Neuronal stem cell (in vitro differentiated cells): ENCODE results near the gene ABCB4.

ENCODE experiments used
- DNase-seq: peaks from one replicate; pipeline ENCODE4 v3.0.0-alpha.2; 2013; ENCODE audit warnings: low spot score
- H2AFZ ChIP-seq: one replicate; pipeline ENCODE4 v1.6.1; 2013; ENCODE audit warnings: mild to moderate bottlenecking, low read length, inconsistent platforms
- H2AK5ac ChIP-seq: 2 replicates; pipeline ENCODE4 v1.6.1; 2013; ENCODE audit warnings: low read depth, mild to moderate bottlenecking, inconsistent platforms, low read length, moderate library complexity, mixed read lengths
- H2BK120ac ChIP-seq: 2 replicates; pipeline ENCODE4 v1.6.1; 2013; ENCODE audit warnings: low read depth, mild to moderate bottlenecking, inconsistent platforms, low read length, moderate library complexity, mixed read lengths
- H2BK12ac ChIP-seq: one replicate; pipeline ENCODE4 v1.6.1; 2013; ENCODE audit warnings: low read length, inconsistent platforms
- H2BK15ac ChIP-seq: 2 replicates; pipeline ENCODE4 v1.6.1; 2013; ENCODE audit warnings: mild to moderate bottlenecking, low read length, inconsistent platforms, mixed read lengths
- H2BK5ac ChIP-seq: one replicate; pipeline ENCODE4 v1.6.1; 2013; ENCODE audit warnings: inconsistent platforms, mild to moderate bottlenecking, low read length, moderate library complexity
- H3K14ac ChIP-seq: one replicate; pipeline ENCODE4 v1.6.1; 2013; ENCODE audit warnings: low read length, inconsistent platforms
- H3K18ac ChIP-seq: 2 replicates; pipeline ENCODE4 v1.6.1; 2013; ENCODE audit warnings: low read length, inconsistent platforms
- H3K23ac ChIP-seq: 2 replicates; pipeline ENCODE4 v1.6.1; 2013; ENCODE audit warnings: low read depth, mild to moderate bottlenecking, mixed read lengths, low read length, inconsistent platforms; ENCODE audit not compliant: poor library complexity
- H3K27ac ChIP-seq: replicated peaks from 3 replicates; pipeline ENCODE4 v1.5.1; 2013; ENCODE audit warnings: low read length, inconsistent platforms
- H3K27me3 ChIP-seq, 3 experiments: 2 replicates each; pipeline ENCODE4 v1.6.1; 2013; ENCODE audit warnings: low read length in 3 of 3, mild to moderate bottlenecking in 2 of 3, inconsistent platforms in 1 of 3, low read depth in 1 of 3, mixed read lengths in 1 of 3, moderate library complexity in 1 of 3; ENCODE audit not compliant: control insufficient read depth in 3 of 3, insufficient read depth in 3 of 3
- H3K36me3 ChIP-seq, 2 donors: replicated peaks in 1 of 2; 2 replicates each; pipeline ENCODE4 v1.6.1; 2013; ENCODE audit warnings: low read length in 2 of 2; ENCODE audit not compliant: control insufficient read depth in 2 of 2, insufficient read depth in 2 of 2
- H3K4ac ChIP-seq: 2 replicates; pipeline ENCODE4 v1.6.1; 2013; ENCODE audit warnings: inconsistent platforms, mild to moderate bottlenecking, low read length, moderate library complexity
- H3K4me1 ChIP-seq, 2 donors: 1 replicate in 1 of 2; 2 replicates in 1 of 2; pipeline ENCODE4 v1.6.1; 2013; ENCODE audit warnings: low read length in 2 of 2, low read depth in 1 of 2; ENCODE audit not compliant: control insufficient read depth in 2 of 2, insufficient read depth in 1 of 2
- H3K4me2 ChIP-seq: one replicate; pipeline ENCODE4 v1.6.1; 2013; ENCODE audit warnings: mild to moderate bottlenecking, low read length, inconsistent platforms; ENCODE audit not compliant: insufficient read depth, poor library complexity, severe bottlenecking
- H3K4me3 ChIP-seq, 2 donors: 2 replicates each; pipeline ENCODE4 v1.5.1; 2013; ENCODE audit warnings: low read length in 2 of 2, mild to moderate bottlenecking in 2 of 2, inconsistent platforms in 1 of 2, moderate library complexity in 1 of 2
- H3K79me1 ChIP-seq: one replicate; pipeline ENCODE4 v1.6.1; 2013; ENCODE audit warnings: low read depth, mild to moderate bottlenecking, inconsistent platforms, low read length, moderate library complexity
- H3K9ac ChIP-seq: one replicate; pipeline ENCODE4 v1.6.1; 2013; ENCODE audit warnings: mild to moderate bottlenecking, low read depth, low read length, inconsistent platforms; ENCODE audit not compliant: poor library complexity
- H3K9me3 ChIP-seq, 2 donors: replicated peaks in 1 of 2; 2 replicates each; pipeline versions ENCODE3 to v1.6.1; 2013; ENCODE audit warnings: low read length in 2 of 2, mild to moderate bottlenecking in 2 of 2, inconsistent platforms in 1 of 2, low read depth in 1 of 2, mixed read lengths in 1 of 2, moderate library complexity in 1 of 2; ENCODE audit not compliant: control insufficient read depth in 2 of 2, insufficient read depth in 1 of 2
- H4K8ac ChIP-seq: one replicate; pipeline ENCODE4 v1.6.1; 2013; ENCODE audit warnings: low read depth, mild to moderate bottlenecking, inconsistent platforms, low read length, moderate library complexity
- H4K91ac ChIP-seq: one replicate; pipeline ENCODE4 v1.6.1; 2013; ENCODE audit warnings: low read length, low read depth, mild to moderate bottlenecking, inconsistent platforms; ENCODE audit not compliant: poor library complexity
- WGBS, 2 donors: extraction: QIAGEN DNeasy Blood & Tissue Kit; methylation state at CpG; one replicate each; pipeline ENCODE4 v1.1.7; 2013; ENCODE audit warnings: missing lambda C conversion rate in 2 of 2, mixed read lengths in 1 of 2; ENCODE audit not compliant: insufficient read length in 2 of 2, insufficient replicate concordance in 1 of 2; ENCODE audit errors: extremely low coverage in 2 of 2; 5-methylcytosine and 5-hydroxymethylcytosine counted together

The ABCB4 gene

DNA sequence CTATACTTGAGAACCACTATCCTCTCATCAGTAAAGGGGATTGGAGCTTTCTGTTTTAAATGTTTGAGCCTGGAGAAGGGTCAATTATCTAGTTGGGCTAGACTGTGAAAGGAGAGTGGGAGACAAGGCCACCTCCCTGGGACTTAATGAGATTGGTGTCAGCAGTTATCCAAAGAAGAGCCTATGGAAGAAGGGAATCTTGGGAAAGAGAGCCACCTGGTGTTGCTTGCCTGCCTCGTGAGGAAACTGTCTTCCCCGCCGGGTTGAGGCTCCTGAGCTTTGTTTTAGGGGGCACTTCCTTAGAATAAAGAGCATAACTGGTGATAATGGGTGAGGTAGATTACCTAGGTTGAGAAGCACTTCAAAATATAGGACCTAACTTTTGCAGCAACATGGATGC is 32.0 kb upstream of the ABCB4 start:
- DNase-seq: no peak
- Histone ChIP-seq H2BK15ac (no peak overlapping the region), H3K79me1 (no peaks in the 10 kb centered on the region), H3K14ac (no peak overlapping the region), H2AK5ac (no peak overlapping the region), H2BK12ac (no peak overlapping the region), H3K23ac (no peak overlapping the region), H3K27ac (no peak overlapping the region), H4K8ac (no peak overlapping the region), H3K18ac (no peak overlapping the region), H3K9me3 (no peaks in the 10 kb centered on the region), H3K4ac (no peak overlapping the region), H3K4me2 (no peak overlapping the region), H2BK5ac (no peak overlapping the region), H3K4me3 (no peak overlapping the region), H3K36me3 (peaks cover 0 to 52% of the 10 kb centered on the region in 2 donors), H3K4me1 (peaks cover 0 to 4% of the 10 kb centered on the region in 2 donors), H3K27me3 (no peaks in the 10 kb centered on the region), H4K91ac (no peak overlapping the region), H2BK120ac (no peak overlapping the region), H3K9ac (no peak overlapping the region), H2AFZ (no peak overlapping the region)
- WGBS, 2 donors: no CpG with 5 or more reads among the region's 3 CpGs

DNA sequence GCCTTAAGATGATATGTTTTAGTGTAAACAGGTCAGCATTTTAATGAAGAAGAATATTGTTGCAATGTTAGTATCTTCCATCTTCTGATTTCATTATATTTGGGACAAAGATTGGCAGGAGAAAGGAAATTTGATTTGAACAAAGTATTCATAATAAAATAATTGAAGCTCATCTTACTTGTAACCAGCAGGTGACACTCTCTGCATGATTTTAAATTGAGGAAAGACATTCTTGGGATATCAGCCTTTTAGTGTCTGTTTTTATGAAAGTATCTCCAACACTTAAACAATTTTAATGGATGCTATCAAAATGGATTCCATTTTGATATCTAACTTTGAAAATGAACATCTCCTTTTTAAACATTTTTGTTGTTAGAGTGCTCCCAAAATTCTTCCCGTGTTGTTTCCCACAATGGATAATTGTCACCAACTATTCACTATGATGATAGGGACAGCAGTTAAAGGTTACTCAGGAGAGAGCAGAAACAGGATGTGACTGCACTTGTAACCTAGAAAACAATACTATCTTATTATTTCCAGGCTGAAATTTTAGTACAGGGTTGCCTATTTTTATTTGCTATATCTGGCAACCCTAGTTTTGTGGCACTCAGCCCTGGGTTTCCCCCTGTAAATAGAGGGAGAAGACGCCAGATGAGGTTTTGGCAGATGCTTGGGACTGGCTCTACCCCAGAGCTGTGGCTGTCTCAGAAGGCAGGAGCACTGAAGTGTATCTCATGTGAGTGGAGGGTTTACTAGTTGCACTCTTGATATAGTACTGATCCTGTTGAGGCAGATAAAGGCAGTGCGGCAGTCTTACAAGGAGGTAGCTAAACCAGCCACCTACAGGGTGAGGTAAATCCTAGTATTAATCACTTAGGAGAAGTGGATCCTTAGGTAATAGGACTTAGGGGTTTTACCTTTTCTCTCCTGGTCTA is 31.0 kb upstream of the ABCB4 start:
- no peak overlapping the region for H2BK12ac ChIP-seq
- H4K91ac ChIP-seq: no peak overlapping the region
- H4K8ac ChIP-seq: no peak overlapping the region
- no peak overlapping the region for H3K4me2 ChIP-seq
- no peaks in the 10 kb centered on the region for H3K27me3 ChIP-seq
- H3K79me1 ChIP-seq: no peaks in the 10 kb centered on the region
- no peak overlapping the region for H2BK5ac ChIP-seq
- H3K23ac ChIP-seq: no peak overlapping the region
- H2BK120ac ChIP-seq: no peak overlapping the region
- no peak overlapping the region for H3K14ac ChIP-seq
- H3K9me3 ChIP-seq: no peaks in the 10 kb centered on the region
- H2BK15ac ChIP-seq: no peak overlapping the region
- no peak for DNase-seq
- no peak overlapping the region for H3K18ac ChIP-seq
- peaks cover 0 to 48% of the 10 kb centered on the region in 2 donors for H3K36me3 ChIP-seq
- H3K9ac ChIP-seq: no peak overlapping the region
- no peak overlapping the region for H3K27ac ChIP-seq
- peaks cover 0 to 4% of the 10 kb centered on the region in 2 donors for H3K4me1 ChIP-seq
- H3K4me3 ChIP-seq: no peak overlapping the region
- no peak overlapping the region for H3K4ac ChIP-seq
- H2AFZ ChIP-seq: no peak overlapping the region
- no CpG with 5 or more reads among the region's 3 CpGs for WGBS, 2 donors
- H2AK5ac ChIP-seq: no peak overlapping the region

DNA sequence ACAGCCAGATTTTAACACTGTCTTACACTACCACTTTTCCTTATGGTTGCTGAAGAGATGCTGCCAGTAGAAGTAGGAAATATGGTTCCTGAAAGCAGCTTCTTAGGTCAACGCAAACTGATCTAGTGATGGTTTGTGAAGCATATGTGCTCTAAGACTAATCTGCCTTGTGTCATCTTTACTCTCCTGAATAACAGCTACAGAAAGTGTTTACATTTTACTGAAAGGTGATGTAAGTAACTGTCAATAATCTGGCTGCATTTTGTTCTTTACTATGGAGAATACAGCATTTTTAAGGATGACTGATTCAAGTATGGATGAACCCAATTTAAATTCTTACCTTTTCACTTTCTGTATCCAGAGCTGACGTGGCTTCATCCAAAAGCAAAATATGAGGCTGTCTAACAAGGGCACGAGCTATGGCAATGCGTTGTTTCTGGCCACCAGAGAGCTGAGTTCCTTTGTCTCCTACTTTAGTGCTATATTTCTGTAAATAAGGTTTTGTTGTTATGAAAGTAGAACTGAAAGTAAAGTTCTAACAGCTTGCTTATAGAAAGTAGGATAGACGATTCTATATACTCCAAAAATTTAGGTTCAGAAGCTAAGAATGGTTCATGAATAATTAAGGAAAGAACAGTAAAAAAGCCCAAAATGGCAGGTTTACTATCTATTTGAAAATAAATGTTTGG is 30.2 kb upstream of the ABCB4 start:
- no peaks in the 10 kb centered on the region for H3K79me1 ChIP-seq

DNA sequence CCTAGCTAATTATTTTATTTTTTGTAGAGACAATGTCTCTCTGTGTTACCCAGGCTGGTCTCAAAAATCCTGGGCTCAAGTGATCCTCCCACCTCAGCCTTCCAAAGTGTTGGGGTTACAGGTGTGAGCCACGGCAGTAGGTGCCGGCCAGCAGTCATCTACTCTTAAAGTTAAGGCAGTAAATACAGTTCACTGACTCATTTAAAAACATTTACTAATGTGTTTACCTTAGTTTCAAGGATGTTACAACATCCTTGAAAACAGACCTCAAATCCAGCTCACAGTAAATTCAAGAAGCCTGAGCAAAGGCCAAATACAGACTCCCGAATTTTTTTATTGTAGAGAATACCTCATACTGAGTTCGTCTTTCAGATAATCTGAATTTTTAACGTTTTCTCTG is 29.6 kb upstream of the ABCB4 start:
- Histone ChIP-seq H3K36me3 (peaks cover 0 to 48% of the 10 kb centered on the region in 2 donors), H3K4me3 (no peak overlapping the region), H3K14ac (no peak overlapping the region), H3K4me2 (no peak overlapping the region), H3K9ac (no peak overlapping the region), H3K79me1 (no peaks in the 10 kb centered on the region), H3K4ac (no peak overlapping the region), H3K4me1 (no peaks in the 10 kb centered on the region), H2AK5ac (no peak overlapping the region), H3K9me3 (no peaks in the 10 kb centered on the region), H3K27ac (no peak overlapping the region), H2BK12ac (no peak overlapping the region), H2BK5ac (no peak overlapping the region), H3K23ac (no peak overlapping the region), H4K91ac (no peak overlapping the region), H2AFZ (no peak overlapping the region), H4K8ac (no peak overlapping the region), H2BK120ac (no peak overlapping the region), H3K18ac (no peak overlapping the region), H2BK15ac (no peak overlapping the region), H3K27me3 (no peaks in the 10 kb centered on the region)
- DNase-seq: no peak
- no CpG with 5 or more reads among the region's 5 CpGs for WGBS, 2 donors

More for the DNA sequence above, 30.2 kb upstream of the ABCB4 start:
- H2AFZ ChIP-seq: no peak overlapping the region
- H3K14ac ChIP-seq: no peak overlapping the region
- H2BK12ac ChIP-seq: no peak overlapping the region
- H4K8ac ChIP-seq: no peak overlapping the region
- no peaks in the 10 kb centered on the region for H3K9me3 ChIP-seq
- H3K4me2 ChIP-seq: no peak overlapping the region
- no peak overlapping the region for H3K4ac ChIP-seq
- H3K4me3 ChIP-seq: no peak overlapping the region
- peaks cover 0 to 48% of the 10 kb centered on the region in 2 donors for H3K36me3 ChIP-seq
- H3K23ac ChIP-seq: no peak overlapping the region
- peaks cover 0 to 3% of the 10 kb centered on the region in 2 donors for H3K4me1 ChIP-seq
- no peak overlapping the region for H2BK120ac ChIP-seq
- no peak overlapping the region for H2BK5ac ChIP-seq
- H3K27me3 ChIP-seq: no peaks in the 10 kb centered on the region
- no peak overlapping the region for H3K27ac ChIP-seq
- no CpG with 5 or more reads among the region's 5 CpGs for WGBS, 2 donors
- H2BK15ac ChIP-seq: no peak overlapping the region
- DNase-seq: no peak
- H4K91ac ChIP-seq: no peak overlapping the region
- H2AK5ac ChIP-seq: no peak overlapping the region
- no peak overlapping the region for H3K9ac ChIP-seq
- no peak overlapping the region for H3K18ac ChIP-seq
